GM19455 (cell line): ENCODE results near the gene DRD3.

Experiments
- ATAC-seq: cut with Tn5 transposase; IDR thresholded peaks from one replicate; pipeline ENCODE4 v1.9.1; 2021; ENCODE audit not compliant: unreplicated experiment

DRD3 gene

DNA sequence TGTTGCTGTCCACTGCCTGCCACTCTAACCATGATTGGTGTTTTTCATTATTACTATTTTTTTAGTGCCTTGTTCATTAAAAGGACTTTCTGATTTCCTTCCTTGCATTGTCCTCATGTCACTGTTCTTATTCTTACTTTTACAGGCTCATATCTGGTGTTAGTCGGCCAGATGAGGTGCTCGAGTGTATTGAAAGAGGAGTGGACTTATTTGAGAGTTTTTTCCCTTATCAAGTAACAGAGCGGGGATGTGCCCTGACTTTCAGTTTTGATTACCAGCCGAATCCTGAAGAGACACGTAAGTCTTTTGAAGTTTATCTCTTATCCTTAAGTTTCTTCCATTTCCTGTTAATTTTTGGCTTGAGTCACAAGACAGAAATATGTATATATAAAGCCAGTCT, 99.1 kb downstream of the DRD3 start:
- ATAC-seq, result no peak

- ATAC-seq, result no peak
Measured at GRCh38 chr3:114078126-114078525, 100.7 kb downstream of the DRD3 start.
